ENCODE measurements around the gene DIAPH1.
A peak's percentile ranks its signal among the peaks of the same experiment; 100 is the strongest.

The DIAPH1 gene

GRCh38 chr5:141519605-141520565 is 98.9 kb downstream of the DIAPH1 start:
- DNase-seq (ENCODE audit: low read depth) = no peak

- DNase-seq (ENCODE audit: low read depth) = no peak
Measured at GRCh38 chr5:141518618-141519015, 100.2 kb downstream of the DIAPH1 start.

GRCh38 chr5:141517880-141518617 is 100.8 kb downstream of the DIAPH1 start:
- DNase-seq (ENCODE audit: low read depth) = no peak

- DNase-seq (ENCODE audit: low read depth) = no peak
Measured at GRCh38 chr5:141517312-141517711, 101.5 kb downstream of the DIAPH1 start.

GRCh38 chr5:141516672-141517025 is 102.2 kb downstream of the DIAPH1 start:
- no peak for DNase-seq (ENCODE audit: low read depth)

GRCh38 chr5:141515946-141516671 is 102.7 kb downstream of the DIAPH1 start:
- DNase-seq (ENCODE audit: low read depth) = no peak

GRCh38 chr5:141515141-141515540 is 103.7 kb downstream of the DIAPH1 start:
- no peak for DNase-seq (ENCODE audit: low read depth)

GRCh38 chr5:141514330-141515133 is 104.3 kb downstream of the DIAPH1 start:
- no peak for DNase-seq (ENCODE audit: low read depth)

GRCh38 chr5:141513627-141514329 is 105.0 kb downstream of the DIAPH1 start:
- peak; percentile 85 for DNase-seq (ENCODE audit: low read depth)

- no peak for DNase-seq (ENCODE audit: low read depth)
Measured at GRCh38 chr5:141512911-141513626, 105.7 kb downstream of the DIAPH1 start.

GRCh38 chr5:141512390-141512910 is 106.3 kb downstream of the DIAPH1 start:
- DNase-seq (ENCODE audit: low read depth) = no peak

- DNase-seq (ENCODE audit: low read depth) = no peak
Measured at GRCh38 chr5:141511771-141512325, 107.0 kb downstream of the DIAPH1 start.

- DNase-seq (ENCODE audit: low read depth) = no peak
Measured at GRCh38 chr5:141510850-141511601, 107.8 kb downstream of the DIAPH1 start.

- no peak for DNase-seq (ENCODE audit: low read depth)
Measured at GRCh38 chr5:141510160-141510559, 108.6 kb downstream of the DIAPH1 start.

GRCh38 chr5:141508798-141509611 is 109.8 kb downstream of the DIAPH1 start:
- no peak for DNase-seq (ENCODE audit: low read depth)

- DNase-seq (ENCODE audit: low read depth) = no peak
Measured at GRCh38 chr5:141508440-141508797, 110.4 kb downstream of the DIAPH1 start.

GRCh38 chr5:141507387-141508091 is 111.3 kb downstream of the DIAPH1 start:
- no peak for DNase-seq (ENCODE audit: low read depth)
